Mesendoderm (in vitro differentiated cells): ENCODE measurements around the gene CACNA1S.

ENCODE experiments used
- DNase-seq: peaks from one replicate; pipeline ENCODE4 v3.0.0; 2013
- H2AK5ac ChIP-seq: 2 replicates; pipeline ENCODE4 v1.6.1; 2013; ENCODE audit warnings: low read length, inconsistent platforms
- H2BK120ac ChIP-seq: 2 replicates; pipeline ENCODE4 v1.6.1; 2013; ENCODE audit warnings: low read depth, mild to moderate bottlenecking, low read length, moderate library complexity, mixed read lengths
- H2BK15ac ChIP-seq: replicated peaks from 2 replicates; pipeline ENCODE4 v1.6.1; 2013; ENCODE audit warnings: low read depth, mild to moderate bottlenecking, moderate library complexity
- H2BK5ac ChIP-seq: 2 replicates; pipeline ENCODE4 v1.6.1; 2013; ENCODE audit warnings: low read length, inconsistent platforms
- H3K18ac ChIP-seq: 2 replicates; pipeline ENCODE4 v1.6.1; 2013; ENCODE audit warnings: mild to moderate bottlenecking, low read length, mixed read lengths
- H3K23ac ChIP-seq: one replicate; pipeline ENCODE4 v1.6.1; 2013; ENCODE audit warnings: low read length
- H3K27ac ChIP-seq: 2 replicates; pipeline ENCODE4 v1.5.1; 2013; ENCODE audit warnings: low read depth, mild to moderate bottlenecking, inconsistent platforms, low read length, moderate library complexity
- H3K27me3 ChIP-seq: 2 replicates; pipeline ENCODE4 v1.6.1; 2013; ENCODE audit warnings: low read length, control low read depth, mild to moderate bottlenecking, inconsistent platforms; ENCODE audit not compliant: insufficient read depth, poor library complexity
- H3K36me3 ChIP-seq: 2 replicates; pipeline ENCODE4 v1.6.1; 2013; ENCODE audit warnings: low read length, inconsistent platforms; ENCODE audit not compliant: control insufficient read depth, insufficient read depth
- H3K4ac ChIP-seq: one replicate; pipeline ENCODE4 v1.6.1; 2013; ENCODE audit warnings: low read depth, mild to moderate bottlenecking, low read length, moderate library complexity
- H3K4me1 ChIP-seq: 2 replicates; pipeline ENCODE4 v1.6.1; 2013; ENCODE audit warnings: low read depth, low read length, inconsistent platforms; ENCODE audit not compliant: control insufficient read depth
- H3K4me2 ChIP-seq: 2 replicates; pipeline ENCODE4 v1.6.1; 2013; ENCODE audit warnings: low read length
- H3K4me3 ChIP-seq: 2 replicates; pipeline ENCODE4 v1.5.1; 2013; ENCODE audit warnings: mild to moderate bottlenecking, low read length
- H3K56ac ChIP-seq: one replicate; pipeline ENCODE4 v1.6.1; 2013; ENCODE audit warnings: low read length
- H3K79me1 ChIP-seq: 2 replicates; pipeline ENCODE4 v1.6.1; 2013; ENCODE audit warnings: low read length, inconsistent platforms
- H3K79me2 ChIP-seq: 2 replicates; pipeline ENCODE4 v1.6.1; 2013; ENCODE audit warnings: mild to moderate bottlenecking, low read length; ENCODE audit not compliant: control insufficient read depth, insufficient read depth
- H3K9ac ChIP-seq: 2 replicates; pipeline ENCODE4 v1.6.1; 2013; ENCODE audit warnings: low read length, inconsistent platforms
- H4K5ac ChIP-seq: one replicate; pipeline ENCODE4 v1.6.1; 2013; ENCODE audit warnings: low read length
- H4K8ac ChIP-seq: one replicate; pipeline ENCODE4 v1.6.1; 2013; ENCODE audit warnings: low read depth, mild to moderate bottlenecking, control low read depth, low read length, moderate library complexity
- WGBS: extraction: QIAGEN DNeasy Blood & Tissue Kit; methylation state at CpG from one replicate; pipeline ENCODE4 v1.1.7; 2013; ENCODE audit warnings: low lambda C conversion rate, missing lambda C conversion rate; ENCODE audit not compliant: insufficient coverage; ENCODE audit errors: extremely low coverage; 5-methylcytosine and 5-hydroxymethylcytosine counted together

CACNA1S gene

GRCh38 chr1:201145816-201146215, 33.6 kb upstream of the CACNA1S start:
- H3K18ac ChIP-seq = no peak overlapping the region
- WGBS = no CpG with 5 or more reads among the region's 7 CpGs
- H3K27ac ChIP-seq = no peak overlapping the region
- no peaks in the 10 kb centered on the region for H3K4me1 ChIP-seq
- no peak overlapping the region for H3K23ac ChIP-seq
- peaks cover 2% of the 10 kb centered on the region for H3K79me1 ChIP-seq
- no peak overlapping the region for H3K56ac ChIP-seq
- H3K79me2 ChIP-seq = no peaks in the 10 kb centered on the region
- no peak overlapping the region for H4K5ac ChIP-seq
- H2BK5ac ChIP-seq = no peak overlapping the region
- H3K4ac ChIP-seq = no peak overlapping the region
- no peaks in the 10 kb centered on the region for H3K27me3 ChIP-seq
- no peak overlapping the region for H2BK15ac ChIP-seq
- H2BK120ac ChIP-seq = no peak overlapping the region
- H3K9ac ChIP-seq = no peak overlapping the region
- H2AK5ac ChIP-seq = no peak overlapping the region
- H4K8ac ChIP-seq = no peak overlapping the region
- no peak overlapping the region for H3K4me3 ChIP-seq
- H3K4me2 ChIP-seq = no peak overlapping the region
- no peak for DNase-seq
- peaks cover 36% of the 10 kb centered on the region for H3K36me3 ChIP-seq

- peaks cover 2% of the 10 kb centered on the region for H3K79me1 ChIP-seq
- H3K4me2 ChIP-seq = no peak overlapping the region
- H2BK120ac ChIP-seq = no peak overlapping the region
- no peaks in the 10 kb centered on the region for H3K4me1 ChIP-seq
- no peak overlapping the region for H3K4me3 ChIP-seq
- no peak overlapping the region for H3K18ac ChIP-seq
- H2BK5ac ChIP-seq = no peak overlapping the region
- no CpG with 5 or more reads among the region's 3 CpGs for WGBS
- no peak overlapping the region for H3K27ac ChIP-seq
- H3K9ac ChIP-seq = no peak overlapping the region
- H3K56ac ChIP-seq = no peak overlapping the region
- no peak overlapping the region for H3K4ac ChIP-seq
- H3K79me2 ChIP-seq = no peaks in the 10 kb centered on the region
- DNase-seq = no peak
- no peak overlapping the region for H2BK15ac ChIP-seq
- no peak overlapping the region for H4K5ac ChIP-seq
- peaks cover 33% of the 10 kb centered on the region for H3K36me3 ChIP-seq
- no peak overlapping the region for H3K23ac ChIP-seq
- no peak overlapping the region for H4K8ac ChIP-seq
- H3K27me3 ChIP-seq = no peaks in the 10 kb centered on the region
- no peak overlapping the region for H2AK5ac ChIP-seq
These were observed 32.9 kb upstream of the CACNA1S start for GRCh38 chr1:201145132-201145531.

GRCh38 chr1:201144701-201145100, 32.5 kb upstream of the CACNA1S start:
- H3K4me2 ChIP-seq = no peak overlapping the region
- H3K4ac ChIP-seq = no peak overlapping the region
- H2BK15ac ChIP-seq = no peak overlapping the region
- no peak overlapping the region for H4K8ac ChIP-seq
- no peak overlapping the region for H2BK5ac ChIP-seq
- H3K56ac ChIP-seq = no peak overlapping the region
- H2AK5ac ChIP-seq = no peak overlapping the region
- H3K79me2 ChIP-seq = no peaks in the 10 kb centered on the region
- H3K79me1 ChIP-seq = peaks cover 2% of the 10 kb centered on the region
- no peak overlapping the region for H3K27ac ChIP-seq
- H4K5ac ChIP-seq = no peak overlapping the region
- WGBS = no CpG with 5 or more reads among the region's 5 CpGs
- H3K18ac ChIP-seq = no peak overlapping the region
- no peaks in the 10 kb centered on the region for H3K4me1 ChIP-seq
- no peak for DNase-seq
- H3K36me3 ChIP-seq = peaks cover 33% of the 10 kb centered on the region
- no peak overlapping the region for H3K23ac ChIP-seq
- H3K27me3 ChIP-seq = no peaks in the 10 kb centered on the region
- no peak overlapping the region for H2BK120ac ChIP-seq
- H3K9ac ChIP-seq = no peak overlapping the region
- no peak overlapping the region for H3K4me3 ChIP-seq

- Histone ChIP-seq H2BK15ac (no peak overlapping the region), H3K4me3 (no peak overlapping the region), H3K36me3 (peaks cover 32% of the 10 kb centered on the region), H3K27ac (no peak overlapping the region), H3K9ac (no peak overlapping the region), H2BK5ac (no peak overlapping the region), H4K8ac (no peak overlapping the region), H3K79me2 (no peaks in the 10 kb centered on the region), H3K4me1 (no peaks in the 10 kb centered on the region), H3K4me2 (no peak overlapping the region), H3K27me3 (no peaks in the 10 kb centered on the region), H3K23ac (no peak overlapping the region), H3K79me1 (peaks cover 2% of the 10 kb centered on the region), H3K18ac (no peak overlapping the region), H4K5ac (no peak overlapping the region), H3K56ac (no peak overlapping the region), H2AK5ac (no peak overlapping the region), H3K4ac (no peak overlapping the region), H2BK120ac (no peak overlapping the region)
- DNase-seq = no peak
- WGBS = no CpG with 5 or more reads among the region's 18 CpGs
These were observed 31.8 kb upstream of the CACNA1S start for GRCh38 chr1:201143726-201144635.

- no peak overlapping the region for H3K56ac ChIP-seq
- no peaks in the 10 kb centered on the region for H3K4me1 ChIP-seq
- no peaks in the 10 kb centered on the region for H3K79me2 ChIP-seq
- H2AK5ac ChIP-seq = no peak overlapping the region
- H3K4me3 ChIP-seq = no peak overlapping the region
- H4K5ac ChIP-seq = no peak overlapping the region
- no peak overlapping the region for H2BK15ac ChIP-seq
- no CpG with 5 or more reads among the region's 16 CpGs for WGBS
- H3K18ac ChIP-seq = no peak overlapping the region
- no peak overlapping the region for H2BK120ac ChIP-seq
- H3K79me1 ChIP-seq = no peaks in the 10 kb centered on the region
- H3K9ac ChIP-seq = no peak overlapping the region
- no peak overlapping the region for H3K23ac ChIP-seq
- H3K27ac ChIP-seq = no peak overlapping the region
- no peak overlapping the region for H3K4me2 ChIP-seq
- no peaks in the 10 kb centered on the region for H3K27me3 ChIP-seq
- no peak overlapping the region for H2BK5ac ChIP-seq
- H4K8ac ChIP-seq = no peak overlapping the region
- H3K36me3 ChIP-seq = peaks cover 30% of the 10 kb centered on the region
- H3K4ac ChIP-seq = no peak overlapping the region
- no peak for DNase-seq
These were observed 30.9 kb upstream of the CACNA1S start for GRCh38 chr1:201142849-201143725.
